GM19238 (cell line): ENCODE results near the gene ZCCHC7.

Experiments
- DNase-seq: peaks from one replicate; pipeline ENCODE4 v3.0.0; 2011; ENCODE audit warnings: low spot score; ENCODE audit not compliant: insufficient read length

Gene ZCCHC7

GRCh38 chr9:37209431-37210386, 89.3 kb downstream of the ZCCHC7 start:
- no peak for DNase-seq

GRCh38 chr9:37210737-37211523, 90.6 kb downstream of the ZCCHC7 start:
- DNase-seq: no peak

GRCh38 chr9:37212435-37212834, 92.1 kb downstream of the ZCCHC7 start:
- DNase-seq: no peak

- no peak for DNase-seq
Observed at GRCh38 chr9:37215381-37215780, 95.0 kb downstream of the ZCCHC7 start.

GRCh38 chr9:37215830-37216229, 95.5 kb downstream of the ZCCHC7 start:
- DNase-seq: no peak

GRCh38 chr9:37217161-37217560, 96.8 kb downstream of the ZCCHC7 start:
- no peak for DNase-seq

GRCh38 chr9:37218800-37219425, 98.5 kb downstream of the ZCCHC7 start:
- no peak for DNase-seq

GRCh38 chr9:37220971-37221370, 100.6 kb downstream of the ZCCHC7 start:
- DNase-seq: no peak

GRCh38 chr9:37221489-37222106, 101.2 kb downstream of the ZCCHC7 start:
- DNase-seq: no peak

GRCh38 chr9:37229455-37229854, 109.1 kb downstream of the ZCCHC7 start:
- DNase-seq: no peak

GRCh38 chr9:37229882-37230482, 109.6 kb downstream of the ZCCHC7 start:
- DNase-seq: no peak

GRCh38 chr9:37236822-37237221, 116.4 kb downstream of the ZCCHC7 start:
- DNase-seq: no peak

GRCh38 chr9:37238122-37238521, 117.7 kb downstream of the ZCCHC7 start:
- no peak for DNase-seq

- no peak for DNase-seq
Observed at GRCh38 chr9:37239224-37239859, 119.0 kb downstream of the ZCCHC7 start.

- DNase-seq: no peak
Observed at GRCh38 chr9:37239921-37240320, 119.5 kb downstream of the ZCCHC7 start.

GRCh38 chr9:37241340-37241739, 121.0 kb downstream of the ZCCHC7 start:
- DNase-seq: no peak

- DNase-seq: no peak
Observed at GRCh38 chr9:37242089-37242488, 121.7 kb downstream of the ZCCHC7 start.

- no peak for DNase-seq
Observed at GRCh38 chr9:37243588-37244345, 123.4 kb downstream of the ZCCHC7 start.

- no peak for DNase-seq
Observed at GRCh38 chr9:37246826-37247225, 126.5 kb downstream of the ZCCHC7 start.

- DNase-seq: no peak
Observed at GRCh38 chr9:37248651-37249163, 128.3 kb downstream of the ZCCHC7 start.
